OCI-LY7 (cell line): ENCODE data around the gene ARMC5. TPM values are rescaled to one million over a fixed set of nuclear protein-coding genes. Genes with fewer than 3 reads are reported as not detected.
A peak's percentile ranks its signal among the peaks of the same experiment; 100 is the strongest.

ENCODE experiments used
- BruUV-seq: library from RNA; stranded (reverse); fragments of 400-500 nt; replicated peaks from 2 replicates; lab custom pipeline; 2021; lab: Mats Ljungman, UMichigan
- CTCF ChIA-PET: fragments of 300-600 bp; sonication (Branson Sonifier 250); formaldehyde crosslinking; loops from one replicate; lab custom pipeline; 2022; ENCODE audit warnings: antibody characterized with exemption; ENCODE audit not compliant: unreplicated experiment; lab: Charles Lee
- POLR2A ChIA-PET: fragments of 300-600 bp; sonication (Branson Sonifier 250); formaldehyde crosslinking; loops from one replicate; lab custom pipeline; 2022; ENCODE audit warnings: antibody characterized with exemption; lab: Charles Lee
- DNase-seq: peaks from one replicate; pipeline ENCODE4 v3.0.0-alpha.2; 2015; ENCODE audit warnings: low spot score
- H2AFZ ChIP-seq: fragments of 200-600 bp; sonication (generic), shearing (Covaris generic); 2 replicates; pipeline ENCODE4 v1.6.1; 2014; ENCODE audit warnings: mild to moderate bottlenecking, antibody characterized with exemption, low read length, moderate library complexity
- H3K27ac ChIP-seq: fragments of 200-600 bp; sonication (generic); 2 replicates; pipeline ENCODE4 v1.5.1; 2014; ENCODE audit warnings: mixed run types, low read depth, mild to moderate bottlenecking, moderate library complexity, low read length, inconsistent platforms; ENCODE audit not compliant: poor library complexity, severe bottlenecking
- H3K36me3 ChIP-seq: fragments of 200-600 bp; sonication (generic); 2 replicates; pipeline ENCODE4 v1.6.1; 2014; ENCODE audit warnings: mild to moderate bottlenecking, antibody characterized with exemption, low read length, moderate library complexity, mixed read lengths; ENCODE audit not compliant: insufficient read depth
- H3K4me1 ChIP-seq: fragments of 200-600 bp; sonication (generic); 2 replicates; pipeline ENCODE4 v1.5.1; 2014; ENCODE audit warnings: mild to moderate bottlenecking, low read length; ENCODE audit not compliant: insufficient read depth, poor library complexity, severe bottlenecking
- H3K4me2 ChIP-seq: fragments of 200-600 bp; sonication (generic); 2 replicates; pipeline ENCODE4 v1.6.1; 2014; ENCODE audit warnings: mild to moderate bottlenecking, low read length
- H3K4me3 ChIP-seq: fragments of 200-600 bp; sonication (generic); 2 replicates; pipeline ENCODE4 v1.5.1; 2014; ENCODE audit warnings: mild to moderate bottlenecking, low read depth, low read length; ENCODE audit not compliant: poor library complexity, severe bottlenecking
- H3K79me2 ChIP-seq: fragments of 200-600 bp; sonication (generic); 2 replicates; pipeline ENCODE4 v1.6.1; 2016; ENCODE audit warnings: low read depth, mild to moderate bottlenecking, low read length, moderate library complexity, mixed read lengths; ENCODE audit not compliant: insufficient read depth
- H3K9me2 ChIP-seq: fragments of 200-600 bp; sonication (generic); 2 replicates; pipeline ENCODE4 v1.6.1; 2016; ENCODE audit warnings: mild to moderate bottlenecking, low read length, mixed read lengths; ENCODE audit not compliant: insufficient read depth
- H3K9me3 ChIP-seq: fragments of 200-600 bp; sonication (generic); 2 replicates; pipeline ENCODE4 v1.6.1; 2014; ENCODE audit warnings: mild to moderate bottlenecking, mixed run types, low read length, mixed read lengths
- H4K20me1 ChIP-seq: fragments of 200-600 bp; sonication (generic); 2 replicates; pipeline ENCODE4 v1.6.1; 2014; ENCODE audit warnings: mild to moderate bottlenecking, antibody characterized with exemption, low read length, moderate library complexity, mixed read lengths; ENCODE audit not compliant: insufficient read depth
- EZH2phosphoT487 ChIP-seq: fragments of 200-600 bp; sonication (generic); IDR thresholded peaks from 2 replicates; pipeline ENCODE4 v1.6.1; 2018; ENCODE audit warnings: low read depth, borderline replicate concordance, mild to moderate bottlenecking, mixed run types, antibody characterized with exemption, low read length, moderate library complexity, mixed read lengths
- intact Hi-C: fragments of 100-400 bp; cut with micrococcal nuclease; formaldehyde crosslinking; loops from one replicate; pipeline ENCODE4 v1.10.0; 2022; ENCODE audit not compliant: unreplicated experiment
- total RNA-seq, 2 experiments: library from RNA; depleted of rRNA in 1 of 2; stranded (reverse); fragments of >200 nt in 1 of 2; shearing (Covaris generic) in 1 of 2; gene quantifications; 2 replicates each; pipeline ENCODE4 v1.2.3, GENCODE V29; 2014 to 2022
- TF ChIP-seq, protein P1 (sequence below): fragments of 200-600 bp; sonication (generic); conservative IDR thresholded peaks from 2 replicates; pipeline ENCODE4 v1.5.1; 2014; ENCODE audit warnings: mild to moderate bottlenecking, antibody characterized with exemption, low read length, moderate library complexity, mixed read lengths

ARMC5 gene
- total RNA-seq, 2 experiments from 2014 or later = 6.4 to 8.8 TPM

- Histone ChIP-seq H3K36me3 (no peaks in the 10 kb centered on the region), H3K4me2 (peak overlapping the region; percentile 49), H3K4me1 (peaks cover 4% of the 10 kb centered on the region), H4K20me1 (no peaks in the 10 kb centered on the region), H3K79me2 (no peaks in the 10 kb centered on the region), H3K4me3 (peak overlapping the region; percentile 11), H3K27ac (no peak overlapping the region), H3K9me2 (no peaks in the 10 kb centered on the region), H2AFZ (0 out of 2 replicates have a peak overlapping the region, but pooled peaks have one; percentile 29), H3K9me3 (no peaks in the 10 kb centered on the region)
- BruUV-seq = no TSS peak
- intact Hi-C loops = no loop called here
- ChIA-PET POLR2A (no interaction called here), CTCF (no interaction called here)
- no peak for DNase-seq
- TF ChIP-seq, protein P1, sequence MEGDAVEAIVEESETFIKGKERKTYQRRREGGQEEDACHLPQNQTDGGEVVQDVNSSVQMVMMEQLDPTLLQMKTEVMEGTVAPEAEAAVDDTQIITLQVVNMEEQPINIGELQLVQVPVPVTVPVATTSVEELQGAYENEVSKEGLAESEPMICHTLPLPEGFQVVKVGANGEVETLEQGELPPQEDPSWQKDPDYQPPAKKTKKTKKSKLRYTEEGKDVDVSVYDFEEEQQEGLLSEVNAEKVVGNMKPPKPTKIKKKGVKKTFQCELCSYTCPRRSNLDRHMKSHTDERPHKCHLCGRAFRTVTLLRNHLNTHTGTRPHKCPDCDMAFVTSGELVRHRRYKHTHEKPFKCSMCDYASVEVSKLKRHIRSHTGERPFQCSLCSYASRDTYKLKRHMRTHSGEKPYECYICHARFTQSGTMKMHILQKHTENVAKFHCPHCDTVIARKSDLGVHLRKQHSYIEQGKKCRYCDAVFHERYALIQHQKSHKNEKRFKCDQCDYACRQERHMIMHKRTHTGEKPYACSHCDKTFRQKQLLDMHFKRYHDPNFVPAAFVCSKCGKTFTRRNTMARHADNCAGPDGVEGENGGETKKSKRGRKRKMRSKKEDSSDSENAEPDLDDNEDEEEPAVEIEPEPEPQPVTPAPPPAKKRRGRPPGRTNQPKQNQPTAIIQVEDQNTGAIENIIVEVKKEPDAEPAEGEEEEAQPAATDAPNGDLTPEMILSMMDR = no peak
- TF ChIP-seq EZH2phosphoT487 = no peak
Observed at GRCh38 chr16:31487720-31488467, 28.6 kb downstream of the ARMC5 start.

GRCh38 chr16:31488468-31489297 is 29.4 kb downstream of the ARMC5 start:
- H3K9me2 ChIP-seq = no peaks in the 10 kb centered on the region

More at GRCh38 chr16:31488468-31489297, 29.4 kb downstream of the ARMC5 start:
- Histone ChIP-seq H3K36me3 (no peaks in the 10 kb centered on the region), H4K20me1 (no peaks in the 10 kb centered on the region), H3K79me2 (no peaks in the 10 kb centered on the region), H3K4me1 (peaks cover 4% of the 10 kb centered on the region), H2AFZ (no peak overlapping the region), H3K9me3 (no peaks in the 10 kb centered on the region), H3K27ac (no peak overlapping the region), H3K4me3 (no peak overlapping the region), H3K4me2 (peak overlapping the region; percentile 49; the same call in 1 of the 2 replicates)
- DNase-seq = no peak
- CTCF ChIA-PET = no interaction called here
- POLR2A ChIA-PET = no interaction called here
- BruUV-seq = no TSS peak
- intact Hi-C loops = no loop called here
- TF ChIP-seq, protein P1 = no peak
